T-helper 1 cell (primary cell): ENCODE measurements around the gene CTTN.
A peak's percentile ranks its signal among the peaks of the same experiment; 100 is the strongest.

Experiments used
- DNase-seq, 5 donors: peaks; one replicate each; pipeline ENCODE4 v3.0.0-alpha.2; 2012 to 2020

The CTTN gene

GRCh38 chr11:70456921-70457532 lies 58.7 kb downstream of the CTTN start:
- DNase-seq: no peak

DNA sequence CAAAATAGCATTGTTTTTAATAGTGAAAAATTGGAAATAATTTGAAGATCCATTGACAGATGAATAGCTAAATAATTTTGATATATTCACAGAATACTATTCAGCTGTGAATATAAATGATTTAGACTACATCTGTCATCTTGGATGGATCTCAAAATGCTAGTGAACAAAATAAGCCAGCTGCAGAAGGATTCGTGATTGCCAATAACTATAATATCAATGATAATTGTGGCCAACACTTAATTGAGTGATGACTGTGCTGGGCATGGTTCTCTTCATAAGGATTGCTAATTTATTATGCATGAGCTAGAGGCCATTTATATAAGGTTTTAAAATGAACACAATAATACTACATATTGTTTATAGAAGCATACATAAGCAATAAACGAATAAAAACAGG lies 60.4 kb downstream of the CTTN start:
- DNase-seq: no peak

DNA sequence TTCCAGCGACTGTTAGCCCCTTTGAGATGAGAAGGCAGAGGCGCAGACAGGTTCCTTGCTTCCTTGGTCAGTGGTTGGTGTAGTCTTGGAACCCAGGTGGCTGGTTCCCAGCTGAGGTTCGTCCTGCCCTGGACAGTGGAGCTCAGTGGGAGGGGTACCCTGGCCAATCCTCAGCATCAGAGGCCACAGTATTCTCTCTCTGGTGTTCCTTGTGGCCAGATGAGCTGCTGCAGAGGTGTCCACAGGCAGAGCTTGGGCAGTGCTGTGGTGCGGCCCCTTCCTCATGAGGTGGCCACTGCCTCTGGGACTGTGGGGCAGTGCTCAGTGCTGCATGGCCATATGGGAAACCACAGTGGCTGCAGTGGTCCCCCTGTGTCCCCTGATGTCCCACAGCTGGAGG lies 61.8 kb downstream of the CTTN start:
- DNase-seq: no peak

DNA sequence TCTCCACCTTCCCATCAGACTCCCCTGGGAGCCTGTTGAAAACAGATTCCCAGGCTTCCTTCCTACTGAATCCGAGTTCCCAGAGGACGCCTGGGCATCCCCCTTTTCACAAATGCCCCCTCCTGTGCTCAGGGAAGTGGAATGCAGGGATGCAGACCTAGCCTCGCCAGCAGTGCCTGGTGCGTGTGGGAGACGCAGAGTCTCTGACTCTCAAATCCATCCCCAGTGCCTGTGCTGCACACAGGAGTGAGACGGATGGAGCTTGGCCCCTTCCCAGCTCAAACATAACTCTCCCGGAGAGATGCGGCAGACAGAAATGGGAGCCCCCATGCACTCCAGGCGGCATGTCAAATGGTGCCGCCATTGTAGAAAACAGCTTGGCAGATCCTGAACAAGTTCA lies 62.6 kb downstream of the CTTN start:
- DNase-seq: no peak

DNA sequence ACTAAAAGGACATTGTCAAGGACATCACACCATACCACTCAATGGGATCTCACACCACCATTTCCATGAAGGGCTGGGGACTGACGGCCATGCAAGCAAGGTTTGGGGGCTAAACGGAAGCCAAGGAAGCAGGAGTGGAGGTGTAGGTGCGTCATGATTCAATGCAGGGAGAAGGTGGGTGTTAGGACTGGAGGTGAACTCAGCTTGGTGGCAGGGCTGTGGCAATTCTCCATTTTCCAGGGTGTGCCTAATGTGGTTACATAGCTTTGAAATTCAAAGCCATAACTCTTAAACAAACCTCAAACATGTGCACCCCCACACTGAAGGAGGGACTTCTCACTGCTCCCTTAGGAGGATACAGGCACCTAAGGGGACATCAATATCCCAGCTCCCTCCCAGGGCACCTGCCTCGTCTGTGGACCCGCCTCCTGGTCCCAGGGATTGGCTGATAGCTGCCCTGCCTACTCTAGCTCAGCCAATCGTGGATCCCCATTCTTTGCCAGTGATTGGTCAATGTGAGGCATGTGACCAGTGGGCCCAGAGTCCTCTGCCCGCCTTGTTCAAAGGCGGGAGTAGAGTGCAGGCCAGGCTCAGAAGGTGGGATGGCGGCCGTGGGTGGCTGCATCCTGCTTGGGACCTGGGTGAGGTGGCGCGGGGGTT lies 64.6 kb downstream of the CTTN start:
- DNase-seq: no peak

DNA sequence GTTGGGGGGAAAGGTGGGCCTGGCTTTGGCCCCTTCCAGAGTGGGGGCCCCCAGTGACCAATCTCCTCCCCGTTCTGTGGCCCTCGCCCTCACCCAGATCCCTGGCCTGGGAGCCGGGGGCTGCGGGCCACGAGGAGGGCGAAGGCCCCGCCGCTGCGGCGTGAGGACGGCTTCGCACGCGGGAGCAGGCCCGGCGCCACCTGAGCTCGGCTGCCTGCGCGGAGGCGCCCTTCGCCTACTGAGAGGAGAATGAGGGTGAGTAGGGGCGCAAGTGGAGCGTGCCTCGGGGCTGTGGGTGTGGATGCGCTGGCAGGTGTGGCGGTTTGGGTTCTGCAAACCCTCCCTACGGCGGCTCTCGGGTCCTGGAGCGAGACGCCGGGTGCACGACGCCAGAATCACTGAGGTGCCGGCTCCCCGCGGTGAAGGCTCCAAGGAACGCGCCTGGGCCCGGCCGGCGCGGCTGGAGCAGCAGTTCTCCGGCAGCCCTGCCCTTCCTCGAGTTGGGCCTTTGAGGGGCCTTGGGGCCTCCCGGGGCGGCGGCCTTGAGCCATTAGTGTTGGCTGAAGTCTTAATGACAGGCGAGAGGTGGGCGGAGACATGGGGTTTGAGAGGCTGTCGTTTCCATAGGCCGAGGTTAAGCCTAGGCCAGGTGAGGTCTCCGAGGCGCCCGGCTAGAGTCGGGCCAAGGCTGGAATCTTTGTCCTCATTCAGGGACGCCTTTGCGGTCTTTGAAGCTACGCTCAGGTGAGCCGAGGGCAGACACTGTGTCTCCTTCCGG lies 65.3 kb downstream of the CTTN start:
- DNase-seq: no peak

DNA sequence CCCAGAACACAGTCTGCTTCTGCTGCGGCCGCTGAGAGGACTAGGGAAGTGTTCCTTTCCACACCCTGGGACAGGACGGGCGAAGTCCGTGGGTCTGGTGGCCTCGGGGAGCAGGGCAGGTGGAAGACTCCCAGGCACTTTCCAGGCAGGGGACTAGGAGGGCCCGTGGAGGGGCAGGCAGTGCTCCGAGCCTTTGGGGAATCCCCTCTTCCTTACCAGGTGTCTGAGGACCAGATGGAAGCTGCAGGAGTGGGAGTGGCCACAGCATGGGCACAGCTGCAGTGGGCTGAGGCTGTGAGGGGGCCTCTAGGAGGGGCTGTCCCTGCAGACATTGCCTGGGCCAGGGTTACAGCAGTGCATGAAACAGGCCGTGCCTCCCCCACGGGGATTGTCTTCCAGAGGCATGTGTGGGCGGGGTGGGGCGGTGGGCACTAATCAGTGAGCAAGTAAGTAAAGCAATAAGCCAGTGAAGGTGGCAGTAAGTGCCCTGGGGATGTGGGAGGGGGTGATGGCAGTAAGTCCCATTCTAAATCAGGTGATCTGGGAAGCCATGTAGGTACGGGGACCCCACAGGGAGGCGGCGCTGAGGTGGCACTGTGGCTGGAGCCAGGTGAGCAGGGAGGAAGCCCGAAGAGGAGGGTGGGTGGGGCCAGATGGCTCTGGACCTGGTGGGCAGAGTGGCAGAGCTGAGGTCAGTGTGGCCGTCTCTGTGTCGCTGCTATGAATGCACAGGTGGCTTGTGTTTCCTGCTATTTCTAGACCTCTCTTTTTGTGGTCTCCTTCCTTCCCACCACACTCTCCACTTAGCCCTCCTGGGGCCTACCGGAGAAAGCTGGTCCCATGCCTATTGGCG lies 66.4 kb downstream of the CTTN start:
- DNase-seq: no peak

GRCh38 chr11:70466154-70466553 lies 67.8 kb downstream of the CTTN start:
- no peak for DNase-seq

GRCh38 chr11:70466596-70466995 lies 68.3 kb downstream of the CTTN start:
- DNase-seq: no peak

- peak in 1 of 5 donors; percentile 22 for DNase-seq
Observed at GRCh38 chr11:70467201-70468085, 69.1 kb downstream of the CTTN start.

GRCh38 chr11:70468256-70469195 lies 70.2 kb downstream of the CTTN start:
- DNase-seq: no peak

- no peak for DNase-seq
Observed at GRCh38 chr11:70470127-70470526, 71.8 kb downstream of the CTTN start.

DNA sequence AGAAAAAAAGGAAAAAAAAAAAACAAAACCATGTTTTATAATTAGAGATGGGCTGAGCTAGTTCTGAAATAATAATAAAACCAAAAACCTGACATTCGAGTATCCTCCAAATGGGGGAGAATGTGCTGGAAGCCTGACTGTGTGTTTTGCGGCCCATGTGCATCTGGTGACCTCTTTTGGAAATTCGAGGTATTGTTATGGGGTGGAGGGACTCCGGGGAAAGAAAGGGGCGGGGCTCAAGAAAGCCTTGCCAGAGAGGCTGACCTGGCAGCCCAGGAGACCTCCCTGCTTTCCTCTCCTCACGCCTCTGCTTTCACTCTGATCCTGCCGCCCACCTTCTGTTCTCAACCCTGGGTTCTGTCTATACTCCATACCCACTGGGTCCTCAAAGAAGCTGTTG lies 72.9 kb downstream of the CTTN start:
- peak in 1 of 5 donors; percentile 19 for DNase-seq

GRCh38 chr11:70472240-70472639 lies 73.9 kb downstream of the CTTN start:
- no peak for DNase-seq

GRCh38 chr11:70473186-70473872 lies 75.0 kb downstream of the CTTN start:
- DNase-seq: no peak

DNA sequence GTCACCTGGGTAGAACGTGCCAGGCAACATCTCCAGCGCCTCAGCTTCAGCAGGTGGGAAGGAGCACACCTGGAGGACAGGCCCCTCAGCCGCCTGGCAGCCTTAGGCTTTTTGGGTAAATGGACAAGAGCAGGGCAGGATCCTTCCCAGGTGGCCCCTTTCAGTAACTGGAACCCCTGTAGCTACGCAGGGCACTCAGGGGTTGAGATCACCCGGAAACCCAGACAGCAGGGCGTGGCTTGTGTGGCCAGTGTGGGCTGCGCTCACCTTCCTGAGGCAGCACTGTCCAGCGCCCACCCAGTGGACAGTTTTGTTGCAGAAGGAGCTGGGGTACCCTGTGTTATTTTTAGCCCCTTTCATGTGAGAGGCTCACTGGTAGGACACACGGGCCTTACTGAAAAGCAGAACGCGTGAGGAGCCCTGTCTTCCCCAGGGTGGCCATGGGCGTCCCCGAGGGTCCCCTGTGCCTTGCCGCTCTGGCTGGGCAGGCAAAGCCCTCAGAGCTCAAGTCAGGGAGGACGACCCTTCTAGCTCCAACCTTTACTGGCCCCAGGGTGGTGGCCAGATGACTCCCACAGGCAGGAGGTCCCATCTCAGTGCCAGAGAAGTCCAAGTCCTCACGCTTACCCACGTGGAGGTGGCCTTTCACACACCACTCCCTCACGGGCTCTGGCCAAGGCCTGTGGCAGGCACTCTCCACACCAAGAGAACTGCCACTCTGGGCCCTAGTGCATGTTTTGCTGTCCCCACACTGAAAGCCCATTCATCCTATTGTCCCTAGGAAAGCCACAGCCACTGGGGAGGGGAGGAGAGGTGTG lies 75.8 kb downstream of the CTTN start:
- no peak for DNase-seq

- DNase-seq: no peak
Observed at GRCh38 chr11:70474710-70475109, 76.4 kb downstream of the CTTN start.

DNA sequence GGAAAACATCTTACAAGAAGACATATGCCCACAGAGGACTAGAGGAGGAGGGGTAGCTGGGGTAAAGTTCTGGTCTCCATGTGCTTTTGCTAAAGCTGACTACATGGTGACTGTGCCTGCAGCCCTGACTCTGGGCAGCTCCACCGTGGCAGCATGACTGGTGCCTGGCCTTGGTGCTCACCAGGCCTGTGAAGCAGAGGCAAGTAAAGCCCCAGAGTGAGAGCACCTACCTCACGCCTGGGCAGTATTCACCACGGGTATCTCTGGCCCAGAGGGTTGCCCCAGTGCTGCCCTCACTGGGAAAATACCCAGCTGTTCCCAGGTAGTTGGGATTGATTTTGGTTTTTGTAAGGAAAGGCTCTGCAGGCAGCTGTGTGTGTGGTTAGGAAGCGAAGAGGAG lies 78.3 kb downstream of the CTTN start:
- DNase-seq: no peak

- DNase-seq: no peak
Observed at GRCh38 chr11:70477176-70477575, 78.8 kb downstream of the CTTN start.
